GM21367 (cell line): ENCODE data around the gene CCDC85B.
"Not testable (repeated sequence)": the region's sequence is repeated elsewhere in the genome, so short reads cannot be mapped to it uniquely, and the experiment has no call there.

Source experiments
- ATAC-seq: cut with Tn5 transposase; IDR thresholded peaks from one replicate; pipeline ENCODE4 v1.9.1; 2021; ENCODE audit not compliant: unreplicated experiment

The CCDC85B gene

DNA sequence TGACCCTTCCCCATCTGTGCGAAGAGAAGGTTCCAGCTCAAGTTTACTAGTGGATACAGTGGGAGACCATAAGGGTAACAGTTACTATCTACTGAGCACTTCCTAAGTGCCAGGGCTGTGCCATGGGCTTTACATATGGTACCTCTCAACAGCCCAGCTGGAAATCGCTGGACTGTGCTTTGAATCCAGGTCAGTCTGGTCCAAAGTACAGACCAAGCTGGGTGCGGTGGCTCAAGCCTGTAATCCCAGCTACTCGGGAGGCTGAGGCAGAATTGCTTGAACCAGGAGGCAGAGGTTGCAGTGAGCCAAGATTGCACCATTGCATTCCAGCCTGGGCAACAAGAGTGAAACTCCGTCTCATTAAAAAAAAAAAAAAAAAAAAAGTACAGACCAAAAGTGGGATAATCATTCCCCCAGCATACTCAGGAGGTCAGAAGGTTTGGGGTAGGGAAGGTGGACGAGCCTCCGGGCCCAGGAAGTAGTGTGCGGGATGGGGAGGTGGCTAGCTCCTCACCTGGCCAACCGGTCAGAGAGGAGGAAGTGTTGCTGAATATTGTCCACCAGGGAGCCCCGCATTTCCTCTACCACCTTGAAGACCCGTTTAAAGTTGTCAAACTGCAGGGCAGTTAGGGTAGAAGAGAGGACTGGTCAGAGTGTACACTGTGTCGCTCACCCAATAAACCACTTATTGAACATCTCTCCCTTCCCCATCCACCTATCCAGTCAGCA lies 4.5 kb upstream of the CCDC85B start:
- no peak for ATAC-seq

DNA sequence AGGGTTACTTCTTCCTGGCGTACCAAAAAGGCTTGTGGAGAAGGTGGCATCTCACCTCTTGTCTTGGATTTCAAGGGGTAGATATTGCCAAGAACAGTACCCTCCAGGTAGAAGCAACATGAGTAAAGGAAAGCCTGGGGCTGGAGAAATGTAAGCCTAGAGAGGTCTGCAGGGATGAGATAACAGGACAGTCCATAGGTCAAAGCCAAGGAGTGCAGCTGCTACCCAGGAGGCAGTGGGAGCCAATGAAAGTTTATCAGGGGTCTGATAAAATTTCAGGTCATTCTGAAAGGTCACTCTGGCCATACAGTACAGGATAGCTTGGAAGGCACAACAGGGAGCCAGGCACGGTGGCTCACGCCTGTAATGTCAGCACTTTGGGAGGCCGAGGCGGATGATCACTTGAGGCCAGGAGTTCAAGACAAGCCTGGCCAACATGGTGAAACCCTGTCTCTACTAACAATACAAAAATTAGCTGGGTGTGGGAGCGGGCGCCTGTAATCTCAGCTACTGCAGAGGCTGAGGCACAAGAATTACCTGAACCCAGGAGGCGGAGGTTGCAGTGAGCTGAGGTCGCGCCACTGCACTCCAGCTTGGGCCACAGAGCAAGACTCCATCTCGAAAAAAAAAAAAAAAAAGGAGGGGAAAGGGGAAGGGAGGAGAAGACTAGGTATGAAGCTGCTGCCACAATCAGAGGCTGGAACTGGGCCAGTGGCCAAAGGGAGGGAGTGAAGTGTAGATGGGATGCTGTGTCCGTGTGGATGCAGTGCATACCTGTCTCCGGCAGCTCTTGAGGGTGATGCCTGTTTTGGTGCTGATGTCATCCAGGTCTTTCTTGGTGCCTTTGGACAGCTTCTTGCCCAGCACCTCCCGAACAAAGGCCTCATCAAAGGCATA lies 3.4 kb upstream of the CCDC85B start:
- ATAC-seq: no peak

DNA sequence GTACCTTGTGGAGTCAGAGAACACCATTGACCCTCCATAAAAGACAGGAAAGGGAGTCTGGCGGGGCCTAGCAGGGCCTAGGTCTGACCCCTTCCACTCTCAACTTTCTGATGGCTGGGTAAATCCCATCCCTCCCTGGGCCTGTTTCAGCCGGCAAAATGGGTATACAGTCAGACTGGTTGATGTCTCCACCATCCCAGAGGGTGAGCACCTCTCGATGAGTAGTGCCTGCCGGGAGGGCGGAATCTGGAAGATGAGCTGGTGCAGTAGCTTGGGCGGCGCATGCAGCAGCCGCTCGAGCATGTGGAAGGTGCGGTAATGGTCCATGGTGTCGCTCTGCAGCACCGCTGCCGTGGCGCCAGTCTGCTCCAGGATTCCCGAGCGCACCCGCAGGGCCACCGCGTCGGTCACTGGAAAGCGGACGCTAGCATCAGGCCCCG lies 2.7 kb upstream of the CCDC85B start:
- no peak for ATAC-seq

DNA sequence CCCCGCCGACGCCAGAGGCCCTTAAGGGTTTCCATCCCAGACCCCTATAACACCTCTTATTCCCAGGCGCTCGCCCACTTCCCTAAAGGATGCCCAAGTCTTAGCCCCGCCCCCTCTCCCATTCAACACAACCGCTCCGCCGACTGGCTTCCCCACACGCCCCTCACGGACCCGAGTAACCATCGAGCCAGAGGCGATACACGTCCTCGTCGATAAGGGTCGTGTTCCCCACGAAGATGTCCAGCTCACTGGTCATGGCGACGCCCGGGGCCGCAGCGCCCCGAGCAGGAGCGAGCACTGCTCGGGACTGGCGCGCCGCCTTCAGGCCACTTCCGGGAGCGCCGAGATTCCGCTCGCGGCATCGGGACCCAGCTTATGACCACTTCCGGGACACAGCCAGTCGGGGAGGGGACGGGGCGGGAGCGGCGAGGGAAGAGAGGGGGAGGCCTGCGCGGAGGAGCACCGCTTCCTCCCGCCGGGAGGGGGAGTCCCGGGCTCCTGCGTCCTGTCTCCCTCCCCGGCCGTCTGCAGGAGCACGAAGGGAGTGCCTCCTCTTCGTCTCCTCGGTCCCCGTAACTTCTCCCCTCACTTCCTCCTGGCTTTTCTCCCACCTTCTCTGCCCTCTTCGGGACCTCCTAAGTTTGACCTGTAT lies 2.2 kb upstream of the CCDC85B start, which contains the start of gene FIBP:
TSS of gene FIBP (minus strand) at position 309 of the 652 bp plus-strand sequence. CDS start at position 256, 53 bp downstream.
- peak; percentile 32 for ATAC-seq

DNA sequence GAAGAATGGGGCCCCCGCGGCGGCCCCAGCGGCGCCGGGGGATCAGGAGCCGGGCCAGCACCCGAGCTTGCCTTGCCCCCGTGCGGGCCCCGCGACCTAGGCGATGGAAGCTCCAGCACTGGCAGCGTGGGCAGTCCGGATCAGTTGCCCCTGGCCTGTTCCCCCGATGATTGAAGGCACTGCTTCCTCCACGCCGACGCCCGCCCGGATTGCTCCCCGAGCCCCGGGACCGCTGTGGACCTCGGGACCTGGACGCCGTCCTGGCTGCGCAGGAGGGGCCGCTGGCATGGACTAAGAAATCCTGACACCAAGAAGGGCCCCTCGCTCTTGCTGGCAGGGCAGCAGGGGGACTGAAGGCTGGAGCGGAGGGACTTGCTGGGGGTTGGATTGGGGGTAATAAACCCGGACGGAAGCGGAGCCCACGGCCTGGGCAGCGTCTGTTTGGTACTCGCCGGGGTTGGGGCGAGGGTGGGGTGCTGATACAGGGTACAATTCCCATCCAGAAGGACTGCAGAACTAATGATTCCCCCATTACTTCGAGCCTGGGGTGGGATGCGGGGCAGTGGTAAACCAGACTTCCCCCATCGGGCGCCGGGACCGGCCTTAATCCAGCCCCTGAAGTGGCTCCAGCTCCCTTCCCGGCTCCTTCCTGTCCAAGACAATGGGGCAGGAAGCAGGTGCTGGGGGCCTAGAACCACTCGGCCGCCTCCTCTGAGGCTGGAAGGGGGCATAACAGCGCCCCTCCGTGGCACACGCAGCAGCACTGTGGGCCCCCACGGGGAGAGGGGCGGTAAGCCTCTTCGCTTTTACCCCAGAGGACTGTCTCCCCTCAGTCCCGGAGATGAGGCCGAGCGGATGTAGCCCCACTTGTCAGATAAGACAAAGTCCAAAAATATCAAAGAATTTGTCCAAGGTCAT lies 1.0 kb downstream of the CCDC85B start:
- no peak for ATAC-seq

DNA sequence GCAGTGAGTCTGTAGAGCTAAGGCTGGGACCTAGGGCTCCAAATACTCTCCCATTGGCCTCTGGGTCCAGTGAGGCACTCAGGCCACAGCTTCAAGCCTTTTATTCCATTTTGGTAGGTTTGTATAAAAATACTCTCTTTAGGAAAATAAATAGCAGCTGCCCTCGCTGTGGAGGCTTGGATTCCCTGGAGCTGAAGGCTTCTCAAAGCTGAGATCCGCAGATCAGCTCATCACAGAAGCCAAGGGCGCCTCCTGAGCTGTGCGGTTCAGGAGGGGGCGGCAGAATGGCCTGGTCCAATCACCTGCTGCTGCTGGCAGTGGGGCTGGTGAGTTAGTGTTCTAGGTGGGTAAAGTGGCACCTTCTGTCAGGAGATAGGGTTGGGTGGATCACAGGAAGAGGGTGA lies 1.7 kb downstream of the CCDC85B start:
- not testable (repeated sequence) for ATAC-seq

DNA sequence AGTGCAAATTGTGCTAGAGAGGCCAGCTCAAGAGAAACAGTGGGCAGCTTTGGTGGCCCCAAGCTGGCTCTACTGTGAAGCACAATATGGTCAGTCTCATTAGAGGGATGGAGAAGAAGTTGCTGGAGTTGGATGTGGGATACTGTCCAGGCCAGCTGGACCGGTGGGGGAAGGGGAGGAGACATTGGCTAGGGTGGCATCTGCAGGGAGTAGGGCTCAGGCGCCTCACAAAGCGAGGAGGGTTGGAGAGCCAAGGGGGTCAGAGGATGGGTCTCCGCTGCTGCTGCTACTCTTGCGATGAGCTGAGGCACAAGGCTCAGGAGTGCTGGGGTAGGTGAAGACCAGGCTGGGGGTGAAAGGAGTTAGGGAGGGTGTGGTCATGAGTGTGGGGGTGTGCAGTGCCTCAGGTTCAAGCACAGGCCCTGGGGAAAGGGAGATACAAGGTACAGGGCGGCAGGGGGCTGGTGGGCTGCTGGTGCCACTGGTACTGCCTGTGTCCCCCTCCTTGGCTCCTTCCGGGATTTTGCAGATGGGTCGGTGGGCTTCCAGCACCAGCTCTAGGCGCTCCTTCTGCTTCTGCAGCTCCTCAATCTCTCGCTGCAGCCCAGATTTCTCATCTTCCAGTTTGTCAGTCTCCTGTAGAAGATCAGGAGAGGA lies 2.3 kb downstream of the CCDC85B start:
- no peak for ATAC-seq

DNA sequence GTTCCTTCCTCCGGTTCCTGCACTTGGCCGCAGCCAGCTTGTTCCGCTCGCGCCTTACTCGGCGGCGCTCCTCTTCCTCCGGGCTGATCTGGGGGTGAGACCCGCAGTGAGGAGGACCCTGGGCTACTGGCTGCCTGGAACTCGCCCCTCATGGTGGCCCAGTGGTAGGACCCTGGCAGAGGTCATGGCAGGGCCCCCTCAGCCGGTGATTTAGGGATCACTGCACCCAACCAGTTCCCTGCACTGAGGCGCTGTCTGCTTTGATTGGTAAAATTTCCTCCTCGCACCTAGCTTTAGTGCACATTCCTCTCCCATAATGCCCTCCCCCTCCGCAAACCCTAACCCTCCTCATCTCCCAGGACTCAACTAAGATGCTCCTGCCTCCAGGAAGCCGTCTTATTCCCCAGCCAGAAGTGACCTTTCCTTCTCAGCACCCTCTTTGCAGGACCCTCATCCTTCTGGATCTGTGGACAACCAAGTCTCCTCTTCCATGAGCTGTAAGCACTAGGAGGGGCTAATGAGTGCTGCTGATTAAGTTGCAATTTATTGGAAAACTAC lies 3.6 kb downstream of the CCDC85B start:
- ATAC-seq: no peak

DNA sequence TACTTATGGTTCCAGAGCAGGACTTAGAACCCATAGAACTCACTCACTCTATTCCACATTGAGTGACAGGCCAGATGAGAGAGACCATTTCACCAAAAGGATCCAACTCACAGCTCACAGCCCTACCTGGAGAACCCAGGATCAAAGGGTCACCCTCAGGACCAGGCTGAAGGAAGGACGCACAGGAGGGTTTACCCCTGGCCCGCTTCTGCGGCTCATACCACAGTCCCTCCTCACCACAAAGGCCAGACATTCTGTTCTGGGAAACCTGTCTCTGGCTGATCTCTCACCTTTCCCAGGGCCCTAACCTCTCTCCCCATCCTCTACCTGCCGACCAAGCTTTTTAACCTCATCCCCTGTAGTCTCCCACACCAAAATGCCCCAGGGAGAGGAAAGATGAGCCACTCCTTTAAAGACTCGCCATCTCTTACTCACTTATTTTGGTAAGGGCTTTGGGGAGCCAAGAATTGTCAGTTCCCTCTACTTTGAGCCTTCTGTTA lies 5.1 kb downstream of the CCDC85B start:
- no peak for ATAC-seq

DNA sequence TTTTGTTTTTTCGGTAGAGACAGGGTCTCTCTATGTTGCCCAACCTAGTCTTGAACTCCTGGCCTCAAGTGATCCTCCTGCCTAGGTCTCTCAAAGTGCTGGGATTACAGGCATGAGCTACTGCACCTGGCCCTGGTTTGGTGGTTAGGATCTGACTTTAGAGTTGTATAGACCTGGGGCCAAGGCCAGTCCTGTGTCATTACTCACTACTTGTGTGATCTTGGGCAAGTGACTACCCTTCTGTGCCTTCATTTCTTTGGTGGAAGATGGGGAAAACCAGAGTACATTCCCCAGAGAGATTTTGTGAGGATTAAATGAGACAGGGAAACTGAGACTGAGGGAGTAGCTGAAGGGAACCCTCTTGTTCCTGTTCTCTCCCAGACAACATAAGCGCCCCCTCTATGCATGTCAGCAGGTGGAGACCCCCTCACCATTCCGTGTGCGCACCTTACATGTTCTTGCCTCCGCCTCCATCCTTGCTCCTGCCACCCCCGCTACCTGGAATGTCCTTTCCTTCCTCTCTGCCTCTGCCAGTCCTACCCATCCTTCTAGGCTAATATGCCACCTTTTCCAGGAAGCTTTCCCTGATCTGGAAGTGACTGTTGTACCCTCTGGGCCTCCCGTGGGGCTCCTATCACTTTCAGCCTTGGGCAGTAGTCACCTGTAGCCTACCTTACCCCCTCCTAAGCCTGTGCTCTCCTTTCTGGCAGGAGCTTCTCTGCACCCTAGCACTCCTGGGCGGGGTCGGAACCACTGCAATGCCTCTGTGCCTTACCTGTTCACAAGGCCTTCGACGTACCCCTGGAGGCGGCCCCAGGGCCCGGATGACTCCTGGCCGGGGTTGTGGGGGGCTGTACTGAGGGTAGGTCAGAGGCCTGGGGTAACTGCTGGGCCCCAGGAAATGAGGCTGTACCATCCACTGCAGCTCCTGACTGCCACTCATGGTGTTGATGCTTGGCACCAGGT lies 5.8 kb downstream of the CCDC85B start:
- no peak for ATAC-seq

DNA sequence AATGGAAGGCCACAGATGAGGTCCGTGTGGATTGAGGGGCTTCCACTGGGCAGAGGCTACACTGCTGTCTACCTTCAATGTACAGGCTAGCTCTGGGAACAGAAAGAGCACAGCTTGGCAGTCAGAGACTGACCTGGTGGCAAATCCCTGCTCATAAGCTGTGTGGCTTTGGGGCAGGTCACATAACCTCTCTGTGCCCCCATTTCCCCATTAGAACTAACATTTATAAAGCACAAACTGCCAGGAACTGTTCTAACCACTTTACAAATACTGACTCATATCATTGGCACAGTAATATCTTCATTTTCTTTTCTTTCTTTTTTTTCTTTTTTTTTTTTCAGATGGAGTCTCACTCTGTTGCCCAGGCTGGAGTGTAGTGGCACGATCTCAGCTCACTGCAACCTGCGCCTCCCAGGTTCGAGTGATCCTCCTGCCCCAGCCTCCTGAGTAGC lies 6.6 kb downstream of the CCDC85B start:
- no peak for ATAC-seq

DNA sequence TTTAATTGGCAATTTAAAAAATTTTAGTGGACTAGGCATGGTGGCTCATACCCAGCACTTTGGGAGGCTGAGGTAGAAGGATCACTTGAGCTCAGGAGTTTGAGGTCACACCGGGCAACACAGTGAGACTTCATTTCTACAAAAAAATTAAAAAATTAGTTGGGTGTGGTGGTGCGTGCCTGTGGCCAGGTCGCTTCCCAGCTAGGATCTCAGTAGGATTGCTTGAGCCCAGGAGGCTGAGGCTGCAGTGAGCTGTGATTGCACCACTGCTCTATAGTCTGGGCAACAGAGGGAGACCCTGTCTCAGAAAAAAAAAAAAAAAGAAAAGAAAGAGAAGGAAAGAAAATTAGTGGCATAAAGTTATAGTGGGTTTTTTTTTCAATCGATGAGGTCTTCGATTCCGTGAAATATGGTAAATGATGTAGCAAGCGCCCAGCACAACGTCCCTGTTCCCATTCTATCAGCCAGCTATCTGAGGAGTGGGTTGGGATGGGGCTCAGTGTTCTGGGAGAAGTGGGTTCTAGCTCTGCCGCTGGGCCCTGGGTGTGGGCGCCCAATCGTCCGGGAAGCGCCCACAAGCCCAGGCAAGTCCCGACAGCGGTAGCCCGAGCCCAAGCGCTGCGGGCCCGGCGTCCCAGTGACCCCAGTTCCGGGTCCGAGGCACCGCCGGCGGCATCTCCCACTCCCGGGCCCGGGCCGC lies 8.3 kb downstream of the CCDC85B start:
- ATAC-seq: no peak

DNA sequence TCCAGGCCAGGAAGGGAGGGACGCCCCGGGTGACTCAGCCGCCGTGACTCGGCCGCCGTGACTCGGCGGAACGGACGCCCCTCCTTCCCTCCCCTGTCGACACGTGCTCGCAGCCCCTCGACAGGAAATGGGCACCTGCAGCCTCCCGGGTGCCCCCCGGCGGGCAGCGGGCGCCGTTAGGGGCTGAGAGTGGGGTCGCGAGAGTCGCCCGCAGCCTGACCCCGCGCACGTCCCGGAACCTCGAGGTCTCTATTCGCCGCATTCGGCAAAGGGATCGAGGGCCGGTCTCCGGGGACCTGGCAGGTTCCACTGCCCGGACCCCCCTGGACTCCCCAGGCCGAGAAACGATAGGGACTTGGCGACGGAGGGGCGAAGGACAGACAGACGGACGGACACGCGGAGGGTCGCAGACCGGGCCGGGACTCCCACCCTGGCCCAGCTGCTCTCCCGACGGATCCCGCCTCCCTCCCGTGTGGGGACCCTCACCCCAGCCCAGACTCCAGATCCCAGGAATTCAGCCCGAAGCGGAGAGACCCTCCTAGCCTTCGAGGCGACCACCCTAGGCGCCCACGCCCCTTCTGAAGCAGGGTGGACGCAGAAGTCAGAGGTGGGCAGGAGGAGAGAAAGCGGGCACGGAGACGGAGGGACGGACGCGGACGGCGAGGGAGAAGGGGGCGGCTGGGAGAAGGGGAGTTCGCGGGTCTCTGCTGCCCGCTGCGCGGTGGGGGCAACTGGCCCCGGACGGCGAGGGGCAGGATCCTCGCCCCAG lies 9.1 kb downstream of the CCDC85B start:
- no peak for ATAC-seq

DNA sequence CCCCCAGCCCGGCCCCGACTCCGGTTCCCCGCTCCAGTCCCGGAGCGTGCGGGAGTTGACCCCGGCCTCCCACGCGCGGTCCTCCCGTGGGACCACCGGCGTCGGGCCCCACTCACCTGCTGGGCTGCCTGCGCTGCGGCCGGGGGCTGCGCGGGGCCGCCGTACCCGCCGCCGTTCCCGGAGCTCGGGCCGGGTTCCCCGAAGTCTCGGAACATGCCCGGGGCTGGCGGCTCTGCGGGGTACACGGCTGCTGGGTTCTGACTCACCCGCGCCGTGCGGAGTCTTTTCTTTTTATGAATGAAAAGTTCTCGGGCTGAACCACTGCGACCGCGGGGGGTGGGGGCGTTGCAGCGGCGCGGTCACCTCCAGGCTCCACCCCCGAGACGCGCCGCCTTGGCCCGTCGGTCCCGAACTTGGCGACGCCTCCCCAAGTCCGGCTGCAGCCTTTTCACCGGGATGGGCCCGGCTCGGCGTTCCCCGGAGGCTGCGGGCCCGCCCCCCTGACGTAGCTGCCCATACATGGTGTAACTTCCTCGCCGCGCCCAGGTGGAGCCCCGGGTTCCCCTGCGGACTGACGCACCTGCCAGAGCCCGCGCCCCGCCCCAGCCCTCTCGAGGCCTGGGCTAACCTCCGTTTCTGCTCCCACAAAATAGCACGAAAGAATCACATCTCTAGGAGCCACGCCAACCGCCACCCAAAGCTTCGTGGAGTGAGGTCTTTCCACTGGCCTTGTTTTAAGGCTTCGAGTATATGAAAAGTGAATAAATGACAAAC lies 9.8 kb downstream of the CCDC85B start, which contains the start of gene FOSL1:
TSS of gene FOSL1 (minus strand) at position 264 of the 774 bp plus-strand sequence. CDS start at position 215, 49 bp downstream.
- ATAC-seq: peak; percentile 51

DNA sequence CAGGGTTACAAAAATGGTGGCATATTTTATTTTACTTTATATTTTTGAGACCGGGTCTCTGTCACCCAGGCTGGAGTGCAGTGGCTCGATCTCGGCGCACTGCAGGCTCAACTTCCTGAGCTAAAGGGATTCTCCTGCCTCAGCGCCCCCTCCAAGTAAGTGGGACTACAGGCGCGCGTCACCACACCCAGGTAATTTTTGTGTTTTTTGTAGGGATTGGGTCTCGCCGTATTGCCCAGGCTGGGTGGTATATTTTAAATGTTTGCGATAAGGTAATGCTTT lies 10.4 kb downstream of the CCDC85B start:
- ATAC-seq: no peak

DNA sequence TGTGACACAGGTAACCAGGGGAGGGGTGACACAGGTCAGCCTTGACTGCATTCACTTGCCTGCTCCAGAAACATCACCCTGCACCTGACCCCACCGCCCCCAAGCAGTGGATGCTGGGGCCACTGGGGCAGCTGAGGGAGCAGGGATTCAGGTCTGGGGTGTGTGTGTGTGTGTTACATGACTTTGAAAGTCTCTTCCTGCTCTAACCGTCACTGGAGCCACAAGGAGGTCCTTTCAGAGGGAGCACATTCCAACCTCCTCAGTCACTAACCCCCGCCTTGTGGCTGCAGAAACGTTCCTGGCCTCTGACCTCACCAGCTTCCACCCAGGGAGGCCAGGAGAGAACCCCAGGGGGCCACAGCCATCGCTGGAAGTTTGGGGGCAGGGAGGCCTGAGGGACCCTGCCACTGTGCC lies 12.6 kb downstream of the CCDC85B start:
- ATAC-seq: no peak
